K562 (cell line): ENCODE measurements around the gene POLR3C. TPM values are rescaled to one million over a fixed set of nuclear protein-coding genes. Genes with fewer than 3 reads are reported as not detected.
A peak's percentile ranks its signal among the peaks of the same experiment; 100 is the strongest.

ENCODE experiments used
- KDM5B ChIP-seq: fragments of 200-600 bp; sonication (generic); IDR thresholded peaks from 2 replicates; pipeline ENCODE4 v1.6.1; 2012; ENCODE audit warnings: low read depth, mild to moderate bottlenecking, moderate library complexity, low read length, control low read depth, inconsistent platforms; ENCODE audit not compliant: insufficient replicate concordance
- NR0B1 ChIP-seq: fragments of 450-650 bp; IDR thresholded peaks from one replicate; pipeline ENCODE4 v1.6.1; 2018; ENCODE audit warnings: mild to moderate bottlenecking, moderate library complexity; ENCODE audit not compliant: partially characterized antibody
- POU5F1 ChIP-seq: fragments of 150-350 bp; IDR thresholded peaks from 2 replicates; pipeline ENCODE4 v1.6.1; 2014; ENCODE audit warnings: borderline replicate concordance, low read length, low read depth, mild to moderate bottlenecking; ENCODE audit not compliant: partially characterized antibody
- RBM22 ChIP-seq: fragments of 200-400 bp; formaldehyde crosslinking; IDR thresholded peaks from 2 replicates; pipeline ENCODE4 v1.6.1; 2018; ENCODE audit warnings: low read length, low read depth; ENCODE audit not compliant: poor library complexity, severe bottlenecking
- REST ChIP-seq, 2 experiments: fragments of 450-650 bp; formaldehyde crosslinking in 1 of 2; IDR thresholded peaks; 2 replicates each; pipeline versions ENCODE4 v1.4.0 to v1.6.1; 2014 to 2020; ENCODE audit warnings: mild to moderate bottlenecking in 2 of 2, borderline replicate concordance in 1 of 2, low read depth in 1 of 2
- TAF15 ChIP-seq: fragments of 200-400 bp; formaldehyde crosslinking; IDR thresholded peaks from 2 replicates; pipeline ENCODE4 v1.6.1; 2017; ENCODE audit warnings: mild to moderate bottlenecking, low read depth, low read length, moderate library complexity
- ZFX ChIP-seq: sonication (generic); formaldehyde crosslinking; IDR thresholded peaks from 2 replicates; pipeline ENCODE4 v1.8.0; 2022; ENCODE audit warnings: mild to moderate bottlenecking, missing genetic modification reagents, moderate library complexity
- polyA plus RNA-seq, 8 experiments: library from polyadenylated mRNA; depleted of rRNA in 4 of 8; stranded (reverse) in 5 of 8; unstranded in 3 of 8; fragments of >200 nt; fragmentation: Nextera tagmentation in 2 of 8; fragmentation: Illumina TruSeq in 1 of 8; extraction: Ambion mirVana in 2 of 8; extraction: Trizol in 1 of 8; gene quantifications; 2 replicates each; pipeline versions ENCODE4 v1.2.1 to v1.2.3, GENCODE V29; 2011 to 2014; ENCODE audit warnings: inconsistent platforms in 1 of 8, missing spikeins in 1 of 8
- total RNA-seq, 7 experiments: library from RNA; depleted of rRNA in 6 of 7; stranded (reverse); fragments of >200 nt in 6 of 7; fragmentation: Illumina TruSeq in 2 of 7; extraction: Trizol in 2 of 7; gene quantifications; 2 replicates each; pipeline versions ENCODE4 v1.2.1 to v1.2.3, GENCODE V29; 2011 to 2021; ENCODE audit warnings: low replicate concordance in 1 of 7
- TF ChIP-seq, protein P1 (sequence below), 2 experiments: fragments of 450-650 bp in 1 of 2; sonication (generic) in 1 of 2; formaldehyde crosslinking in 1 of 2; IDR thresholded peaks in 1 of 2; conservative IDR thresholded peaks in 1 of 2; 2 replicates each; pipeline versions ENCODE4 v1.6.1 to v1.8.1; 2016 to 2023; ENCODE audit warnings: mild to moderate bottlenecking in 2 of 2, moderate library complexity in 2 of 2, inconsistent platforms in 1 of 2, missing genetic modification reagents in 1 of 2

POLR3C gene
- total and polyA plus RNA-seq, 9 of the 15 experiments (the other 6 are each of a cell fraction or from before 2014, with no cell fraction given): 19.7 to 64.1 (median 45.2) TPM

- TF ChIP-seq, protein P1, sequence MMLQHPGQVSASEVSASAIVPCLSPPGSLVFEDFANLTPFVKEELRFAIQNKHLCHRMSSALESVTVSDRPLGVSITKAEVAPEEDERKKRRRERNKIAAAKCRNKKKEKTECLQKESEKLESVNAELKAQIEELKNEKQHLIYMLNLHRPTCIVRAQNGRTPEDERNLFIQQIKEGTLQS (IDR thresholded peaks at IDR 0.05): peak; percentile 70
- TF ChIP-seq, protein P1 (CRISPR knock-in tag; conservative IDR thresholded peaks at IDR 0.05): no peak
- TF ChIP-seq TAF15: no peak
- no peak for TF ChIP-seq NR0B1
- TF ChIP-seq KDM5B: no peak
- no peak for TF ChIP-seq REST (IDR thresholded peaks at IDR 0.05; ENCODE audit: borderline replicate concordance)
- no peak for TF ChIP-seq REST (CRISPR knock-in tag; IDR thresholded peaks at IDR 0.05; ENCODE audit: low read depth)
- TF ChIP-seq ZFX (CRISPR knock-in tag): no peak
- no peak for TF ChIP-seq POU5F1
- no peak for TF ChIP-seq RBM22
Observed at GRCh38 chr1:145877923-145878486, 54.0 kb downstream of the POLR3C start (continued).
